ENCODE measurements around the gene BDNF.

Gene BDNF

GRCh38 chr11:27619763-27620335, 80.4 kb downstream of the BDNF start:
- DNase-seq: no peak
- TF ChIP-seq POLR2A (IDR thresholded peaks at IDR 0.05; ENCODE audit: low read length): no peak
- TF ChIP-seq GATA1 (IDR thresholded peaks at IDR 0.05; ENCODE audit: low read depth, low read length): no peak

GRCh38 chr11:27619039-27619574, 81.1 kb downstream of the BDNF start:
- DNase-seq: no peak

GRCh38 chr11:27618281-27618915, 81.9 kb downstream of the BDNF start:
- DNase-seq: no peak
- TF ChIP-seq GATA1 (IDR thresholded peaks at IDR 0.05; ENCODE audit: low read depth, low read length): no peak
- no peak for TF ChIP-seq POLR2A (IDR thresholded peaks at IDR 0.05; ENCODE audit: low read length)

More at GRCh38 chr11:27619039-27619574, 81.1 kb downstream of the BDNF start:
- TF ChIP-seq POLR2A (IDR thresholded peaks at IDR 0.05; ENCODE audit: low read length) (no peak), GATA1 (IDR thresholded peaks at IDR 0.05; ENCODE audit: low read depth, low read length) (no peak)

- DNase-seq: no peak
- no peak for TF ChIP-seq GATA1 (IDR thresholded peaks at IDR 0.05; ENCODE audit: low read depth, low read length)
- no peak for TF ChIP-seq POLR2A (IDR thresholded peaks at IDR 0.05; ENCODE audit: low read length)
Measured at GRCh38 chr11:27616711-27617110, 83.5 kb downstream of the BDNF start.

GRCh38 chr11:27615833-27616232, 84.4 kb downstream of the BDNF start:
- no peak for DNase-seq
- TF ChIP-seq GATA1 (IDR thresholded peaks at IDR 0.05; ENCODE audit: low read depth, low read length): no peak

- no peak for DNase-seq
- no peak for TF ChIP-seq GATA1 (IDR thresholded peaks at IDR 0.05; ENCODE audit: low read depth, low read length)
- TF ChIP-seq POLR2A (IDR thresholded peaks at IDR 0.05; ENCODE audit: low read length): no peak
Measured at GRCh38 chr11:27614092-27614491, 86.2 kb downstream of the BDNF start.

GRCh38 chr11:27612932-27613880, 87.0 kb downstream of the BDNF start:
- TF ChIP-seq POLR2A (IDR thresholded peaks at IDR 0.05; ENCODE audit: low read length) (no peak), GATA1 (IDR thresholded peaks at IDR 0.05; ENCODE audit: low read depth, low read length) (no peak)
- no peak for DNase-seq

GRCh38 chr11:27611947-27612455, 88.3 kb downstream of the BDNF start:
- TF ChIP-seq GATA1 (IDR thresholded peaks at IDR 0.05; ENCODE audit: low read depth, low read length) (no peak), POLR2A (IDR thresholded peaks at IDR 0.05; ENCODE audit: low read length) (no peak)
- DNase-seq: no peak

GRCh38 chr11:27611390-27611789, 88.9 kb downstream of the BDNF start:
- no peak for DNase-seq
- TF ChIP-seq POLR2A (IDR thresholded peaks at IDR 0.05; ENCODE audit: low read length) (no peak), GATA1 (IDR thresholded peaks at IDR 0.05; ENCODE audit: low read depth, low read length) (no peak)

- no peak for TF ChIP-seq POLR2A (IDR thresholded peaks at IDR 0.05; ENCODE audit: low read length)
- no peak for TF ChIP-seq GATA1 (IDR thresholded peaks at IDR 0.05; ENCODE audit: low read depth, low read length)
- no peak for DNase-seq
Measured at GRCh38 chr11:27610946-27611345, 89.3 kb downstream of the BDNF start.

GRCh38 chr11:27610280-27610679, 90.0 kb downstream of the BDNF start:
- TF ChIP-seq POLR2A (IDR thresholded peaks at IDR 0.05; ENCODE audit: low read length) (no peak), GATA1 (IDR thresholded peaks at IDR 0.05; ENCODE audit: low read depth, low read length) (no peak)
- no peak for DNase-seq

GRCh38 chr11:27608951-27609350, 91.3 kb downstream of the BDNF start:
- no peak for DNase-seq
- TF ChIP-seq POLR2A (IDR thresholded peaks at IDR 0.05; ENCODE audit: low read length) (no peak), GATA1 (IDR thresholded peaks at IDR 0.05; ENCODE audit: low read depth, low read length) (no peak)

- TF ChIP-seq POLR2A (IDR thresholded peaks at IDR 0.05; ENCODE audit: low read length) (no peak), GATA1 (IDR thresholded peaks at IDR 0.05; ENCODE audit: low read depth, low read length) (no peak)
- no peak for DNase-seq
Measured at GRCh38 chr11:27605422-27605821, 94.8 kb downstream of the BDNF start.

Data from erythroblast (primary cell).